ENCODE data around the gene ASTL. TPM values are rescaled to one million over a fixed set of nuclear protein-coding genes. Genes with fewer than 3 reads are reported as not detected.
A peak's percentile ranks its signal among the peaks of the same experiment; 100 is the strongest.
"Not testable (repeated sequence)": the region's sequence is repeated elsewhere in the genome, so short reads cannot be mapped to it uniquely, and the experiment has no call there.

Gene ASTL
- total RNA-seq, 1 donor from 2014 or later: 2.9 TPM

DNA sequence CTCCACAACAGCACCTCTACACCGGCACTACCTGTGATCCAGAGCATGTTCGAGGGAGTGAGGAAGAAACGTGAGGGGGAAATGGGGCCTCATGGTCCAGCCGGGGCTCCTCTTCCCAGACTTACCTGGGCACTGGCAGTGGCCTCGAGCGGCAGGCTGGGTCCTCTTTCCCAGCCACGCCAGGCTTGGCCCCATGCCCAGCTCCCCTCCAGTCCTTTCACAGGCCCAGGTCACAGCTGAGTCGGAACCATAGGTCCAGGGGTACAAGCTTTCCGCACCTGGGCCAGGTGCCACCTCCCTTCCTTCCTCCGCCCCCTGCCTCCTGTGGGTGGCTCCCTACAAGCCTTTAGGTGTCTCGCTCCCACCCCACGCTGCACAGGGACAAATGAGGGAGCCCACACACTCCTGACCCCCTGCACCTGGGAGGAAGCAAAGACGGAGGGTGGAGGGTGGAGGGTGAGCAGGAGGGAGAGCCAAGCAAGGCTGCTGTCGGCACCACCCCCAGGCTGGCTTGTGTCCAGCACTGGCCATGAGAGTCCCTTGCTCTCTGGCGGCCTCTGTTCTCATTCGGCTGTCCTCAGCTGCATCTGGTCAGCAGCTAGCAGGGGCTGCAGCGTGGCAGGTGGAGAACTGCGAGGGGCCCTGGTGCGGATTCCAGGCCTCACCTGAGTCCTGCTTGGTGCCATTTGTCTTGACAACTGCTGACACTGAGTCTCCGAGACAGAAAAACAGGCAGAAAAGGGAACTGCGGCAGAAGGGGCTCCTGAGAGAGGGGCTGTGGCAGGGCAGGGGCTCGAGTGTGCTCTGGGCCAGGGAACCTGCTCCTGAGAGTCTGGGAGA lies 48.7 kb downstream of the ASTL start:
- intact Hi-C loops (cut with micrococcal nuclease): no loop called here
- Mint-ChIP-seq H3K4me1 (ENCODE audit: low read depth) (no peaks in the 10 kb centered on the region), H3K27ac (no peak overlapping the region), H3K4me3 (no peak overlapping the region), H3K27me3 (ENCODE audit: insufficient read depth) (peaks cover 12% of the 10 kb centered on the region), H3K9me3 (no peaks in the 10 kb centered on the region), H3K36me3 (ENCODE audit: low read depth) (no peaks in the 10 kb centered on the region)
- no peak for DNase-seq (ENCODE audit: low spot score)

DNA sequence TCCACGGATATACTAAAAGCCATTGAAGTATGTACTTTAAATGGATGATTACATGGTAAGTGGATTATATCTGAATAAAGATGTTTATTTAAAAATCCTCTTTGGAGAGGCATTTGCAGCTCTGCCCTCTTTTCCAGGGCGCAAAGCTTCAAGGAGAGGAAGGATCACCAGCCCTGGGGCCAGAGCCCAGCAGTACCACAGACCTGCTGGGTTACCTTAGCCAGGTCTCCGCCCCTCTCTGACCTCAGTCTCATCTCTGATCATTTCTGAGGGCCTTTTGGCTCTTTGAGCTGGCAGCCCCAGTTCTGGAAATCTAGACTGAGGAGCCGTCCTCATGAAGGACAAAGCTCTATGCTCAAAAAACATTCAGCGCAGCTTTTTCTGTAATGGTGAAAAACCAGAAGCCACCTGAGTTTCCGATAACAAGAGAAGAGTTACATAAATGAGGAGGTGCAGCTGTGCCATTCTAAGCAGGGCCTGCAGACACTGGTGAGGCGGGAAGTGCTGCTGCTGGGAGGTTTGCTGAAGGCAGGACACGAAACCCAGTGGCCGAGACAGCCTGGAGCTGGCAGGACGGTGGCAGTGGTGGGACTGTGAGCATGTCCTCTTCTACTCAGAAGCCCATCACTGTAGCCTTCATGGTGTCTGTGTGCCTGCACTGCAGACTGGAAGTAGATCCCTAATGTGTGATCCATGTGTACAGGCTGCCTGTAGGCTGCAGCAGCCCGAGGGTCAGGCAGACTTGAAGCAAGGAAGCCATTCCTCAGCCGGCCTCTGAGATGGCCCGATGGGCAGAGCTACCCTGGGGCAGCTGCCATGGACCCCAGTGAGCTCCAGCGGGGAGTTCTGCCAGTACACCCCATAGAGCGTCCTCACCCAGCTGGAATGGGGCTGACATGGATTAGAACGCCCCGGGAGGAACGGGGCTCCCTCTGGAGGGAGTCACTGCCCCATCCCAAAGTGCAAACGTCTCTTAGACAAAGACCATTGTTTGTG lies 49.7 kb downstream of the ASTL start:
- no peak overlapping the region for H3K4me3 Mint-ChIP-seq
- DNase-seq (ENCODE audit: low spot score): no peak
- peaks cover 9% of the 10 kb centered on the region for H3K27me3 Mint-ChIP-seq (ENCODE audit: insufficient read depth)
- H3K27ac Mint-ChIP-seq: no peak overlapping the region
- no peaks in the 10 kb centered on the region for H3K4me1 Mint-ChIP-seq (ENCODE audit: low read depth)
- H3K36me3 Mint-ChIP-seq (ENCODE audit: low read depth): no peaks in the 10 kb centered on the region
- H3K9me3 Mint-ChIP-seq: no peaks in the 10 kb centered on the region
- intact Hi-C loops (cut with micrococcal nuclease): no loop called here

DNA sequence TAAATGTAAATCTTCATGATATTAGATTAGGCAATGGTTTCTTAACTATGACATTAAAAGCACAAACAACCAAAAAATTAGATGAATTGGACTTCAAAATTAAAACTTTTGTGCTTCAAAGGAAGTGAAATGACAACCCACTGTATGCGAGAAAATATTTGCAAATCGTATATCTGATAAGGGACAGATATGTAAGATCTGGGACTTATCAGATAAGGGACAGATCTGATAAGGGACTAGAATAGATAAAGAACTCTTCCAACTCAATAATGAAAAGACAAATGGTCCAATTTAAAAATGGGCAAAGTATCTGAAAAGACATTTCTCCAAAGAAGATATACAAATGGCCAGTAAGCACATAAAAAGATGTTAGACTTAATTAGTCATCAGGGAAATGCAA lies 51.2 kb downstream of the ASTL start:
- Mint-ChIP-seq H3K9me3 (no peaks in the 10 kb centered on the region), H3K4me1 (ENCODE audit: low read depth) (no peaks in the 10 kb centered on the region), H3K27me3 (ENCODE audit: insufficient read depth) (peaks cover 7% of the 10 kb centered on the region), H3K36me3 (ENCODE audit: low read depth) (no peaks in the 10 kb centered on the region), H3K27ac (no peak overlapping the region), H3K4me3 (no peak overlapping the region)
- intact Hi-C loops (cut with micrococcal nuclease): no loop called here
- DNase-seq (ENCODE audit: low spot score): no peak

DNA sequence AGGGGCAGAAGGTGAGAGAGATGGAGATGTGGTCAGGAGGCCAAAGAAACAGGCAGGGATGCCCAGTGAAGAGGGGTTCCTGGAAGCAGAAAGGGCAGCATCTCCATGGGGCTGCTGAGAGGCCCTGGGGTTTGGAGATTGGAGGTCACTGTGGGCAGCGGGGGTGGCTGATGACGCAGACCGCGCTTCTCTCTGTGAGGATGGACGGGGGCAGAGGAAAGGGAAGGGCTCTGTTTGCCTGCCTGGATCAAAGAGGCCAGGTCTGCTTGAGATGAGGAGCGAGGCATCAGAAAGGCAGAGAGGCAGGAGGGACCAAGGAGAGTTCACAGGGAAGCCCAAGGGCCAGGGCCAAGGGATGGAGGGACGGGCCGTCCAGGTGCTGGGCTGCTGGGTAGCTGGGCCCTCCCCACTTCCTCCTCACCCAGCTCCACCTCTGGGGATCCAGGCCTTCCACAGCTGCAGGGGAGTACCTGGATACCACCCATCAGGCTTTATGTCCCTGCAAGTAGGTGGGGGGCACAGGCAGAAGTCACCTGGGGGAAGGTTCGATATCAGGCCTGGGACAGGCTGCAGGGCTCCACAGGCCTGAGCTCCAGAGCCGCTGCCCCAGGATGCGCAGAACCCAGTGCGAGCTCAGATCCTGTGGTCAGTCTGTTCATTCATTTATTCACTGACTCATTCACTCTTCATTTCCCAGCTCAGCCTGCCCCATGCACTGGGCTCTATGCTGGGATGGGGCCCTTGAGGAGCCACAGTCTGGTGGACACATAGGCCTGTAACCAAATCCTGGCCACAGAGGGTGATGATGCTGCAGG lies 52.6 kb downstream of the ASTL start:
- Mint-ChIP-seq H3K4me3 (no peak overlapping the region), H3K36me3 (ENCODE audit: low read depth) (no peaks in the 10 kb centered on the region), H3K4me1 (ENCODE audit: low read depth) (no peaks in the 10 kb centered on the region), H3K9me3 (no peaks in the 10 kb centered on the region), H3K27me3 (ENCODE audit: insufficient read depth) (peaks cover 8% of the 10 kb centered on the region), H3K27ac (no peak overlapping the region)
- DNase-seq (ENCODE audit: low spot score): no peak
- intact Hi-C loops (cut with micrococcal nuclease): no loop called here

DNA sequence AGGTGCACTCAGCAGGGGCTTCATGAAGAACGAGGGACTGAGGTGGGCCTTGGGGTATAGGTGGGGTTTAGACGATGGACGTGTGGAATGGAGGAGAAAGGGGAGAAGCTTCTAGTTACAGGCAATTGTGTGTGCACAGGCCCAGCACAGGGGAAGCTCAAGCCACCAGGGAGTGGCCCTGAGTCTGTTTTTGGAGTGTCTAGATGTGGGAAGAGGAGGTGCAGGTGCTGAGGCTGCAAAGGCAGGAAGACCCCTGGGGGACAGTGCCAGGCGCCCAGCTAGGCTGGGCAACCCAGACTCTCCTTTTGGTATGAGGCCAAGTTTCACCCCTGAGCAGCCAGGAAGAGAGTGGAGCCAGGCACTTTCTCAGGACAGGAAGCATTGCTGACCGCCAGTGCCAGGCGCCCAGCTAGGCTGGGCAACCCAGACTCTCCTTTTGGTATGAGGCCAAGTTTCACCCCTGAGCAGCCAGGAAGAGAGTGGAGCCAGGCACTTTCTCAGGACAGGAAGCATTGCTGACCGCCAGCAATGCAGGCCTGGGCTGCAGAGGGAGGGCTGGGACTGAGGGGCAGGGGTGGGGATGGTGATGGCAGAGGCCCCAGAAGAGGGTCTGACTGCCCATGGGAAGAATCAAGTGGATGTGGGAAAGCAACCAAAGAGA lies 53.3 kb downstream of the ASTL start:
- H3K36me3 Mint-ChIP-seq (ENCODE audit: low read depth); DNase-seq (ENCODE audit: low spot score); H3K4me1 Mint-ChIP-seq (ENCODE audit: low read depth); intact Hi-C loops (cut with micrococcal nuclease); H3K4me3 Mint-ChIP-seq; H3K9me3 Mint-ChIP-seq: not testable (repeated sequence)
- Mint-ChIP-seq H3K27ac (peak overlapping the region; percentile 18), H3K27me3 (ENCODE audit: insufficient read depth) (peaks cover 12% of the 10 kb centered on the region)

DNA sequence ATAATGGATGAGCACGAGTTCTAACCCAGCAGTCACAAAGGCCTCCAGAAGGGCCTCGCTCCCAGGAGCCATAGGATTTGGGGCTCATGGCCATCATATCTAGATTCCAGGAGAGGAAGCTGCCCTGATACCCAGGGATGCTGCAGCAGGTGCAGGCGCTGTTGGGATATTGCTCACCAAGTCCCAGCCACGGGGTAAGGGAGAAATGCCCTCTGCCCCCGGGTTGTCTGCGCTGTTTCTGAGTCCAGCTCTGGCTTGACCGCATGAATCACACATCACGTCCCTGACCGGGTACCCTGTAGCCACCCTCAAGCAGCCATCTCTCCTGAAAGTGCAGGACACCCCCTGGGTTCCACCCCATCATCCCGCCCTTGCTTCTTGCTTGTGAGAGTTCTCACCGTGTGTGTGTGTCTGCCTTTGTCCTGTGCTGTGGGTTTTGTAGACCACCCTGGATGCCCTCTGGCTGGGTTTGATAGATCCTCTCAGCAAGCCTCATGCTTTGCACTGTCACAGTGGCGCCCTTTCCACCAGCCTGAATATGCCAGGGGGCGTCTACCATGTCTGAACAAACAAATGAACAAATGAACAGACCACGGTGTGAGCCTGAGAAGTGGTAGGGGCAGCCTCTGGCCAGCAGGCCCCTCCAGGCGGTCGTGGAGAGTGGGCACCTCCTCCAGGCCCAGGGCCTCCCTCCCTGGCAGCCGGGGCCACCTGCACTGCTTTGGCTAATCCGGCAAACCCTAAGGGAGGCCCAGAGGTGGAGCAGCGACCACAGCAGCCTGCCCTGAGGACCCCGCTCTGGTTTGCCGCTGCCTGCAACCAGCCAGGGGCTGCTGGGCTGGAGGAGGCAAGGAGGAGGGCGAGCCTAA lies 54.1 kb downstream of the ASTL start:
- intact Hi-C loops (cut with micrococcal nuclease): no loop called here
- Mint-ChIP-seq H3K36me3 (ENCODE audit: low read depth) (no peaks in the 10 kb centered on the region), H3K9me3 (no peaks in the 10 kb centered on the region), H3K4me1 (ENCODE audit: low read depth) (no peaks in the 10 kb centered on the region), H3K27me3 (ENCODE audit: insufficient read depth) (peaks cover 15% of the 10 kb centered on the region), H3K27ac (no peak overlapping the region), H3K4me3 (no peak overlapping the region)
- no peak for DNase-seq (ENCODE audit: low spot score)

DNA sequence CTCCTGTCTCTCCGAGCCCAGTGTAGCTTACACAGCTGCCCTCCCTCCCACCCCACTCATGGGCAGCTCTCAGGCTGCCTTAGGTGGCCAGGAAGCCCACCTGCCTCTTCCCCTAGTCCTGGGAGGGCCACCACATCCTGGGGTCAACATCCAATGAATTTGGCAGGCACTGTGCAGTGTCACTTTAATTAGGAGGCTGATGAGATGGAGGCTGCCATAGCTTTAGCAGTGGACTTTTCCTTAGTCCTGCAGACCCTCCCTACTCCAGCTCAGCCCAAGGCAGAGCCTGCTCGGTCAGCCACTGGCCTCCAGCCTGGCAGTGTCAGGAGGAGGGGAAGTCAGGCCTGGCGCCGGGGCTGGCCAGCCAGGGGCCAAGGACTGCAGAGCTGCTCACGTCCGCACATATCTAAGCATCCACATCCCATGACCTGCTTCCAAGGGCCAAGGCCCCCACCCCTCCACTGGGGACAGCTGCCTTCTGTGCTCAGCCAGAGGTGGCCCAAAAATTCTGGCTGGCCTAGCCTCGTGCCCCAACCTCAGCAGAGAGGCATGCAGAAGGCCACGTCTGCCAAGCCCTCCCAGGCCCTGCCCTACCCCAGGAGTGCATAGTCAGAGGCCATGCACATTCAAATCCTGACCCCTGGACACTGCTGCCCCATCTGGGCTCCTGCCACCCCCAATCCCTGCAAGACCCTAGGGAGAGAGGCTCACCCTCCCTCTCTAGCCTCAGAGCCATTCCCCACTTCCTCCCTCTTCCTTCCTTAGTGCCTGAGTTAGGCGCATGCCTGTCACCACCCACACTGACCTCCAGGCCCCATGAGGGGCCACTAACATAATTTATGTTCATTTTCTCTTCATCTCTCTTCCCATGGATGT lies 55.0 kb downstream of the ASTL start:
- Mint-ChIP-seq H3K36me3 (ENCODE audit: low read depth) (no peaks in the 10 kb centered on the region), H3K9me3 (no peaks in the 10 kb centered on the region), H3K4me1 (ENCODE audit: low read depth) (no peaks in the 10 kb centered on the region), H3K4me3 (no peak overlapping the region), H3K27me3 (ENCODE audit: insufficient read depth) (peaks cover 21% of the 10 kb centered on the region), H3K27ac (no peak overlapping the region)
- DNase-seq (ENCODE audit: low spot score): no peak
- intact Hi-C loops (cut with micrococcal nuclease): no loop called here

DNA sequence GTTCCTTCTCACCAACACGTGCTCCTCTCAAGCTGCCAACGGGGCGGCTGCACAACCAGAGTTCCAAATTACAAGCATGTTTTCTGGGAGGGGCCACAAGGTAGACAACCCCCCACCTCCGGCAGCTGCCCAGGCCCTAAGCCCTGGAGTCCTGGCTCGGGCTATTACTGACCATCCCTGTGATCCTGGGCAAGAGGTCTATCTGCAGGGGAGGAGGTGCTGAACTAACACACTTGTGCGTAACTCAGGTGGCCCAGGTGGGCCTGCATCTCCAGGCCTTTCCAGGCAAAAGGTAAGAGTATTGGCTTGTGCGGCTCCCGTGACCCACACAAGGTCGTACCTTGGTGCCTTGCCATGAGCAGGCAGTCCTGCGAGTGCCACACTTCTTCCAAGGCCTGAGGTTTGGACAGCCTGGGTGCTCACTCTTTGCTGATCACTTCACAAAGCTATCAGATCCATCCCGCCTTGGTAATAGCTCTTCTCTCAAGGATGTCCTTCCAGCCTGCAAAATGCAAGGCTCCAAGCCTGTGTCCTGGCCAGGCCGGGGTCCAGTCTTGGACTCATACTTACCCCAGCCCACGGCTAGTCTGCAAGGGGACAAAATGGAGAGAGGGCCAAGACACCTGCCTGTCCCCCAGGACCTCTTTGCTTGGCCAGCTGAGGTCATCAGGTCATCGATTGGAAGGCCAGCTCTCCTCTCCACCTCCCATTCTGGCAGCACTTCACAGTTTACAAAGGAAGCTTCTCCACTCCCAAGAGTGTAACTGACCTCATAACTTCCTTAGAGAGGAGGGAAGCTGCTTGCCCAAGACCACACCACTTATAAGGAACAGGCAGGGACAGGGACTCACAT lies 55.9 kb downstream of the ASTL start:
- H3K4me3 Mint-ChIP-seq: no peak overlapping the region
- DNase-seq (ENCODE audit: low spot score): no peak
- H3K27ac Mint-ChIP-seq: no peak overlapping the region

DNA sequence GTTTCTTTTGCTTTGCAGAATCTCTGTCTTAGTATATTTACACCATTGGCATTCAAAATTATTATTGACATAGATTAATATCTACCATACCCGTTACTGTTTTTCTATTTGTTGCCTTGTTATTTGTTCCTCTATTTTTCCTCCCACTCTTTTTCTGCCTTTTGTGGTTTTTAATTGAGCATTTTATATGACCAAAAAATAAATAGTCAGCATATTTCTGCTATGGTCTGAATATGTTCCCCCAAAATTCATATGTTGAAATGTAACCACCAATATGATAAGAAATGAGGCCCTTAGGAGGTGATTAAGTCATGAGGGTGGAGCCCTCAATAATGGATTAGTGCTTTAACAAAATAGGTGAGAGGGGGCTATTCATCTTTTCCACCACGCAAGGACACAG lies 57.3 kb downstream of the ASTL start:
- Mint-ChIP-seq H3K9me3 (no peaks in the 10 kb centered on the region), H3K36me3 (ENCODE audit: low read depth) (no peaks in the 10 kb centered on the region), H3K4me3 (no peak overlapping the region), H3K4me1 (ENCODE audit: low read depth) (no peaks in the 10 kb centered on the region), H3K27ac (no peak overlapping the region), H3K27me3 (ENCODE audit: insufficient read depth) (peaks cover 24% of the 10 kb centered on the region)
- intact Hi-C loops (cut with micrococcal nuclease): no loop called here
- no peak for DNase-seq (ENCODE audit: low spot score)

More for the DNA sequence above, 55.9 kb downstream of the ASTL start:
- no peaks in the 10 kb centered on the region for H3K9me3 Mint-ChIP-seq
- no peaks in the 10 kb centered on the region for H3K4me1 Mint-ChIP-seq (ENCODE audit: low read depth)
- no peaks in the 10 kb centered on the region for H3K36me3 Mint-ChIP-seq (ENCODE audit: low read depth)
- intact Hi-C loops (cut with micrococcal nuclease): no loop called here
- H3K27me3 Mint-ChIP-seq (ENCODE audit: insufficient read depth): peaks cover 20% of the 10 kb centered on the region

DNA sequence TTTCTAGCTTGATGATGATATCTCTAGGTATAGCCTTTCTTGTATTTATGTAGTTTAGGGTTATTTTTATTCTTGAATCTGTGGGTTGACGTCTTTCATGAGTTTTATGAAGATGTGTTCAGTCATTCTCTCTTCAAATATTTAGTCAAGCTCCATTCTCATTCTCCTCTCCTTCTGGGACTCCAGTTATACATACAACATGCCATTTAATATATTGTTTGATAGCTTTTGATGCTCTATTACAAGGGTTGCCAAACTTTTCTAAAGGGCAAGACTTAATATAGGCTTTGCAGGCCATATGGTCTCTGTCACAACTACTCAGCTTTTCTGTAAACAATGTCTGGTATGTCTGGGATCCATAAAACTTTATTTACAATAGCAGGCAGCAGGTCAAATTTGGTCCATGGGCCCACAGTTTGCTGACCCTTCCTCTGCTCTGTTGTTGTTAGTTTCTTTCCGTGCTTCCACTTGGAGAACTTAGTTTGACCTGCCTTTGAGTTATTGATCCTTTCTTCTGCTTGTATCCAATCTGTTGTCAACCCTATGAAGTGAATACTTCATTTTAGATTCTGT lies 63.0 kb downstream of the ASTL start:
- Mint-ChIP-seq H3K4me3 (no peak overlapping the region), H3K27ac (no peak overlapping the region), H3K27me3 (ENCODE audit: insufficient read depth) (peaks cover 31% of the 10 kb centered on the region), H3K4me1 (ENCODE audit: low read depth) (no peaks in the 10 kb centered on the region), H3K36me3 (ENCODE audit: low read depth) (no peaks in the 10 kb centered on the region), H3K9me3 (no peaks in the 10 kb centered on the region)
- intact Hi-C loops (cut with micrococcal nuclease): no loop called here
- no peak for DNase-seq (ENCODE audit: low spot score)
